GM12872 (cell line): ENCODE results near the gene PNPLA6.

Source experiments
- TF ChIP-seq, protein P1 (sequence below): IDR thresholded peaks from 3 replicates; pipeline ENCODE4 v1.5.1; 2011; ENCODE audit warnings: low read depth, mild to moderate bottlenecking, low read length, moderate library complexity; ENCODE audit not compliant: insufficient read depth

Gene PNPLA6

DNA sequence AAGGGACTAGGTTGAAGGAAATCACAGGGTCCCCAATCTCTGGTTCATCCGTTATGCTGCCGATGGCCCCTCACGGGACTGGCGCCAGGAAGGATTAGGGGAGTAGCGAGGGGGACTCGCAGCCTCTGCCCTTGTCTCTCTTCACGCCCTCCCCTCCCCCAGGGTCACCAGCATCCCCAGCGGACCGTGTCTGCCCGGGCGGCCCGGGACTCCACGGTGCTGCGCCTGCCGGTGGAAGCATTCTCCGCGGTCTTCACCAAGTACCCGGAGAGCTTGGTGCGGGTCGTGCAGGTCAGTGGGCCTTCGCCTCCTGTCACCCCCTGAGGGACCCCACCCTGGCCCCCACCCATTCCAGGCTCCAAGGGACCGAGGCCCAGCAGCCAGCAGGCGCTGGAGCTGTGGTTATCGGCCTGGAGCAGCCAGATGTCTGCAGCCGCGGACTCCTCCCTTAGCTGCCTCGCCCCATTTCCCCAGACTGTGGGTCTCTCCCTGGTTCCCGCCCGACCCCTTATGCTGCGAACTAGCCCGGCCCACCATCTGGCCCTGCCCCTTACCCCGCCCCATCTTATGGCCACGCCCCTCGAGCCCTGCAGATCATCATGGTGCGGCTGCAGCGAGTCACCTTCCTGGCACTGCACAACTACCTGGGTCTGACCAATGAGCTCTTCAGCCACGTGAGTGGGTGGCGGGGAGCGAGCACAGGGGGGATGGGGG lies 5.4 kb downstream of the PNPLA6 start:
- TF ChIP-seq, protein P1, sequence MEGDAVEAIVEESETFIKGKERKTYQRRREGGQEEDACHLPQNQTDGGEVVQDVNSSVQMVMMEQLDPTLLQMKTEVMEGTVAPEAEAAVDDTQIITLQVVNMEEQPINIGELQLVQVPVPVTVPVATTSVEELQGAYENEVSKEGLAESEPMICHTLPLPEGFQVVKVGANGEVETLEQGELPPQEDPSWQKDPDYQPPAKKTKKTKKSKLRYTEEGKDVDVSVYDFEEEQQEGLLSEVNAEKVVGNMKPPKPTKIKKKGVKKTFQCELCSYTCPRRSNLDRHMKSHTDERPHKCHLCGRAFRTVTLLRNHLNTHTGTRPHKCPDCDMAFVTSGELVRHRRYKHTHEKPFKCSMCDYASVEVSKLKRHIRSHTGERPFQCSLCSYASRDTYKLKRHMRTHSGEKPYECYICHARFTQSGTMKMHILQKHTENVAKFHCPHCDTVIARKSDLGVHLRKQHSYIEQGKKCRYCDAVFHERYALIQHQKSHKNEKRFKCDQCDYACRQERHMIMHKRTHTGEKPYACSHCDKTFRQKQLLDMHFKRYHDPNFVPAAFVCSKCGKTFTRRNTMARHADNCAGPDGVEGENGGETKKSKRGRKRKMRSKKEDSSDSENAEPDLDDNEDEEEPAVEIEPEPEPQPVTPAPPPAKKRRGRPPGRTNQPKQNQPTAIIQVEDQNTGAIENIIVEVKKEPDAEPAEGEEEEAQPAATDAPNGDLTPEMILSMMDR, result no peak

DNA sequence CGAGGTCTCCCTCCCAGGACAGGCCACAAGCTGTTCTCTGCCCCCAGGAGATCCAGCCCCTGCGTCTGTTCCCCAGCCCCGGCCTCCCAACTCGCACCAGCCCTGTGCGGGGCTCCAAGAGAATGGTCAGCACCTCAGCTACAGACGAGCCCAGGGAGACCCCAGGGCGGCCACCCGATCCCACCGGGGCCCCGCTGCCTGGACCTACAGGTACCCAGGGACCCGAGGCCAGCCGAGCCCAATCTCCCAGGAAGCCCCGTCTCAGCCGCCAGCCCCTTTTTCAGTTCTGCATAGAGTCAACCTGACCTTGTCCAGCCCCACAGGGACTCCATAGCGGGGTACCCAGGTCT lies 5.9 kb downstream of the PNPLA6 start:
- TF ChIP-seq, protein P1, result no peak

DNA sequence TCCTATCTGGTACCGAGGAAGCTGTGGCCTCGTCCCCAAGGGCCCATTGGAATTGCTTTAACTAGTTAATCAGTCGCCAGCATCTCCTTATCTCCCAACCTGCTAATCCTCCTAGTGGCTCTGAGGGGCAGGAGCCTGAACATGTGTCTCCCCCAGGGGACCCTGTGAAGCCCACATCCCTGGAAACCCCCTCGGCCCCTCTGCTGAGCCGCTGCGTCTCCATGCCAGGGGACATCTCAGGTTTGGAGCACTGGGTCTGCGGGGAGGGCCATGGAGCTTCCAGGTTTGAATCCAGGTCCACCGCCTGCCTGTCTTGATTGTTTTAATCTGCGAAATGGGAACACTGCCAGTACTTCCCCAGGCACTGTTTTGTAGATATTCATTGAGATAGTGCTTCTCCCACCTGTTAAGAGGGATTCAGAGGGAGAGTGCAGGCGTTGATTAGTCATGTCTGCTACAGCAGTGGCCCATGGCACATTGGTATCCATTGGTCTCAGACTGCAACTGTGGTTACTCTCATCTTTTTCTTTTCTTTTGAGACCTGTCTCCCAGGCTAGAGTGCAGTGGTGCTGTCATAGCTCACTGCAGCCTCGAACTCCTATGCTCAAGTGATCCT lies 6.4 kb downstream of the PNPLA6 start:
- TF ChIP-seq, protein P1, result no peak

DNA sequence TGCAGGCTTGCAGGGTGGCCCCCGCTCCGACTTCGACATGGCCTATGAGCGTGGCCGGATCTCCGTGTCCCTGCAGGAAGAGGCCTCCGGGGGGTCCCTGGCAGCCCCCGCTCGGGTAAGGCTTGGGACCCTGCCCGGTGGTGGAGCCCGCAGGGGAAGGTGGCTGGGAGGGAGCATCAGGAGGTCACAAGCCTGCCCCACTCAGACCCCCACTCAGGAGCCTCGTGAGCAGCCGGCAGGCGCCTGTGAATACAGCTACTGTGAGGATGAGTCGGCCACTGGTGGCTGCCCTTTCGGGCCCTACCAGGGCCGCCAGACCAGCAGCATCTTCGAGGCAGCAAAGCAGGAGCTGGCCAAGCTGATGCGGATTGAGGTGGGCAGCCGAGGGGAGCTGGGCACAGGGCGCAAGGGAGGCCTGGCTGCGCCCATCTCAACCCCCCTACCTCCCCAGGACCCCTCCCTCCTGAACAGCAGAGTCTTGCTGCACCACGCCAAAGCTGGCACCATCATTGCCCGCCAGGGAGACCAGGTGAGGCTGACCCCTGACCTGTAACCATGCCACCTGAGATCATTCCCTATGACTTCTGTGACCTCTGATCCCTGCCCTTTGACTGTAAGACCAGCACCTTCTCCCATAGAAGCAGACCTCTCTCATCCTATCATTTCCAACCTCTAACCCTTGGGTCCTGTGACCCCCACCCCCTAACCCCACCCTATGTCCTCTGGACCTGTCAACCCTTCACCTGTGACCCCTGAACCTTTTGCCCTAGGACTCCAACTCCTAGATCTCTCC lies 7.2 kb downstream of the PNPLA6 start:
- TF ChIP-seq, protein P1, result no peak

DNA sequence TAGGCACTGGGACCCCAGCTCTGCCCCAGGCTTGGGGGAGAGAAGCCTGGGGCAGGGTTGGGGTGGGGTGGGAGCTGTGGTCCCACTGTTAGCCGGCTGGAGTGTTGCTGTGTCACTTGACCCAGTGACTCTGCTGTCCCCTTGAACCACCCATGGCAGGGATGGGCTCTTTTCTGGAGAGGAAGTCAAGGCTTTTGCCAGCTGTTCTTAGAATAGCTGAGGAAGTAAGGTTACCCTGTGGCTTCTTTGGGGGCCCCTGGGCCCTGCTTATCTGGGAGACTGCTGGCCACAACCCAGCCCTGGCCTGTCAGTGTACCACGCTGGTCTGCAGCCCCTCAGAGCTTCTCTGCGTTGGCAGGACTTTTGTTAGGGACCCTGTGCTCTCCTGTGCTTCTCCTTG lies 9.1 kb downstream of the PNPLA6 start:
- TF ChIP-seq, protein P1, result no peak

DNA sequence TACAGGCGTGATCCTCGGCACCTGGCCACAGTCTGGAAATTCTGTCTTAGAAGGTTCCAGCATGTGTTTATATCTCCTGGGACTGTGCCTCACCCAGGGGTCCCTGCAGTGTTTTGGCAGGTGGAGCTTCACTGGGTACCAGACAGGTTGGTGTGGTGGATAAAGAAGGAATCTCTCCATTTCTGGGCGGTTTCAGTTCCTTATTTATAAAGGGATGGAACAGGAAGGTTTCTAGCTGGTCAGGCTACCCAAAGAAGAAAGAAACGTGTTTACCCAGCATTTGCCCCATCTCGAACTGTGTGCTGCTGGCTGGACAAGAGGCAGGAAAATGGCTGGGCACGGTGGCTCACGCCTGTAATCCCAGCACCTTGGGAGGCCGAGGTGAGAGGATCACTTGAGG lies 9.8 kb downstream of the PNPLA6 start:
- TF ChIP-seq, protein P1, result no peak

DNA sequence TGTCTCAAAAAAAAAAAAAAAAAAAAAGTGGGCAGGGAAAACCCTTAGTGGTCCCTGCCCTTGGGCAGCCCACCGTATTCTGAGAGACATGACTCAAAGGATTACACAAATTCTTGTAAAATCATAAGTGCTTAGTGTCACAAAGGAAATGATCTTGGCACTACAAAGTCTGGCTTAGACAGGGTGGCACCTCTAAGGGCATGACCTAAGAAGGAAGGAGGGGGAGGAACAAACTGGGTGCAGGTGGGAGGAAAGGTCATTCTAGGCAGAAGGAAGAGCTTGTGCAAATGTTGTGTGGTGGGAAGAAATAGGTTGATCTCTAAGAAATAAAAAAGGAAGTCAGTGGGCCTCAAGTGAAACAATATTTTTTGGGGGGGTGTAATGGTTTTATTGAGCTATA lies 10.4 kb downstream of the PNPLA6 start:
- TF ChIP-seq, protein P1, result no peak
